ENCODE data around the gene MSH5. TPM values are rescaled to one million over a fixed set of nuclear protein-coding genes. Genes with fewer than 3 reads are reported as not detected.

Gene MSH5
- total RNA-seq (14.8 TPM), polyA plus RNA-seq (2.9 TPM)

DNA sequence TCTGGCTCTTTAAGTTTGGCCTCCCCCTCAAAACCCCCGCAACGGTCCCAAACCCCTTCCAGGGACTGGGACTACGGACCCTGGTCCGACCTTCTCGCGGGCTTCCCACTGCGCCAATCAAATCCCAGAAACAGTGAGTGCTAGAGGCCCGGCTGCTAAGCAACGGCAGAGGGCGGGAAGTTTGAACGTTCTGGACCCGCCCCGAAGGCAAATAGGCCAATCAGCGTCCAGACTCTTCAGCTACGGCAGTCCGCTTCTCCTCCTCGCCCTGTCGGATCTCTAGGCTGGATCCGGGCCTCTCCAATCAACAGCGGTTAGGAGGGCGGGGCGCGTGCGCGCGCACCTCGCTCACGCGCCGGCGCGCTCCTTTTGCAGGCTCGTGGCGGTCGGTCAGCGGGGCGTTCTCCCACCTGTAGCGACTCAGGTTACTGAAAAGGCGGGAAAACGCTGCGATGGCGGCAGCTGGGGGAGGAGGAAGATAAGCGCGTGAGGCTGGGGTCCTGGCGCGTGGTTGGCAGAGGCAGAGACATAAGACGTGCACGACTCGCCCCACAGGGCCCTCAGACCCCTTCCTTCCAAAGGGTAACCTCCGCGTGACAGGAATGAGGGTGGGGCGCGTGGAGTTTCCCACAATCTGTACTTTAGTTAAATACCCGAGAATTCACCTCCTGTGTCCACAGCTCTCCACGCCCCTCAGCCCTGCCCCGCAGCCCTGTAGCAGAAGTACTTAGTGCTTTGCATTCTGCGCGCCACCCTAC is at the start of gene MSH5:
Gene MSH5, plus strand, starts transcription at position 367 of the 758 bp plus-strand sequence. CDS start 462 bp downstream, outside the sequence.
- Histone ChIP-seq H3K27ac (ENCODE audit: low read depth) (peak within 1 kb of the TSS; percentile 14), H3K4me1 (ENCODE audit: insufficient read depth) (no peaks in the 10 kb centered on the region), H3K4me3 (ENCODE audit: low read depth, low read length) (peak within 1 kb of the TSS; percentile 40), H3K36me3 (ENCODE audit: insufficient read depth) (no peaks in the 10 kb centered on the region)
- peak; percentile 99 for DNase-seq (ENCODE audit: extremely low spot score)
- WGBS, result under 1% methylated on average over 58 of the region's 58 CpGs

DNA sequence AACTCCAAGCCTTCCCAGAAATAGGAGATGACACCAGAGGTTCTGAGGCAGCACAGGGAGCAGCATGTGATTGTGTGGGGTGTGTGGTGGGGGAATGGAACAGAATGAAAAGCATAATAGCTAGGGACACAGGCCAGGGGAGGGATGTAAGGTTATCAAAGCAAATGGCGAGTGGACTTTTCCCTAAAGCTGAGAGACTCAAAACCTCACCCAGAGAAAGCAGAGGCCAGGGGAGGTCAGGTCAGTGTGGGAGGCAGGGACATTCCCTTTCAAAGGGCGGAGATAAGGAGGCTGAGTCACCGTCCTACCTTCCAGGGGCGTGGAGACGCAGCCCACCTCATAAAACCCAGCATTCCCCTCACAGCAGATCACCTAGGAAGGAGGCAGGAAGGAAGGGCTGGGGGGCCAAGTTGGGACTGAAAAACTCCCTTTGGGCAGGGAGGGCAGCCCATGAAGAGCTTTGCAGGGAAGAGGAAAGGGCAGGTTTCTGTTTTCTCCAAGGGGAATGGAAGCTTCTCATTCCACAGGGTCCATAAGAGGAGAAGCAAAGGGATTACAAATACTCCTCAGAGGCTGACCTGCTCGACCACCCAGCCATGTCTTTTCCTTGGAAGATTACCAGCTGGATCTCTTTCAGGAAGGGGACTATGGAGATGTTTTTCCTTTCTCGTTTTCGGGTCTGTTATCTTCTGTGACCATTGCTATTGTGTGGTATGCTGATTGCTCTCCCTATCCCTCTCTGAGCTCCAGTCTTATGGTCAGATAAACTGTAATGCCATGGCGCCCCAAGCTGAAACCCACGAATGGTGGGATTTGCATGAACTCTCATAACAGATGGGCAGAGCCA is 49.4 kb upstream of the MSH5 start:
- Histone ChIP-seq H3K4me3 (ENCODE audit: low read depth, low read length) (no peak overlapping the region), H3K4me1 (ENCODE audit: insufficient read depth) (no peaks in the 10 kb centered on the region), H3K27ac (ENCODE audit: low read depth) (no peak overlapping the region), H3K36me3 (ENCODE audit: insufficient read depth) (peaks cover 5% of the 10 kb centered on the region)
- 70% methylated on average over 10 of the region's 10 CpGs for WGBS
- no peak for DNase-seq (ENCODE audit: extremely low spot score)

DNA sequence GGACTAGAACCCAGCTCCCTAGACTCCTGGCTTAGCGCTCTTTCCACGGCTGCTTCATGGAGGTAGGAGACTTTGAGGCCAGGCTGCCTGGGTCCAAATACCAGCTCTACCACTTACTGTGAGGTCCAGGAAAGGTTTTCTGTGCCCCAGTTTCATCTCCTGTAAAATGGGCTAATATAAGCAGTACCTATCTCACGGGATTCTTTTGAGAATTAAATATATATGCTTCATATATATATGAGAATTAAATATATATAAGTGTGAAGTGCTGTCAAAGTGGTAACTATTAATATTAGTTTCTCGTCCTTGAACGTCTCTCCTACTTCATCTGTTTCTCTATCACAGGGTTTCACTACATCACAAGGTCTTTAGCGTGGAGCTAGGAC is 48.7 kb upstream of the MSH5 start:
- Histone ChIP-seq H3K4me3 (ENCODE audit: low read depth, low read length) (no peak overlapping the region), H3K4me1 (ENCODE audit: insufficient read depth) (no peaks in the 10 kb centered on the region), H3K36me3 (ENCODE audit: insufficient read depth) (peaks cover 5% of the 10 kb centered on the region), H3K27ac (ENCODE audit: low read depth) (no peak overlapping the region)
- WGBS, result 90% methylated on average over 6 of the region's 6 CpGs
- DNase-seq (ENCODE audit: extremely low spot score), result no peak

DNA sequence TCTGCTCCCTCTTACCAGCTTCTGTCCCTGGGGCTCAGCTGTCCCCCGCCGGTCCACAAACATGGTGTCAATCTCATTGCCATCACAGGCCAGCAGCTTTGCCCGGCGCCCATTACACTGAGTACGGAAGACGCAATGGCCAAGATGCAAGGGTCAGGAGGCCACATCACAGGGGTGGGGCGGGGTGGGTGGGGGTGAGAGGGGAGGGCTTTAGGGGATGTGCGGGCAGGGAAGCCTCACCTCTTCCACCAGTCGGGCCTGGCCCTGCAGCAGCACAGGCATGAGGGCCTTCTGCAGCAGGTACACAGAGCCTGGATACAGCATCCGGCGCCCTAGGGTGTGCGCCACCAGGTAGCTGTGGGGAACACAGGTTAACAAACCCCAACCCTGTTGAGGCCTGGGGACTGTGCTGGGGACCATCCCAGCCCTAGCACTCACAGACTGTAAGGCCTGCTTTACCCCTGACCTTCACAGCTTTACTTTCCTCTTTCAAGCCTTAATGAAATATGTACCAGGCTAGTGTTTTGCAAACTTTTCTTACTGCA is 48.2 kb upstream of the MSH5 start:
- Histone ChIP-seq H3K27ac (ENCODE audit: low read depth) (no peak overlapping the region), H3K4me1 (ENCODE audit: insufficient read depth) (no peaks in the 10 kb centered on the region), H3K36me3 (ENCODE audit: insufficient read depth) (peaks cover 5% of the 10 kb centered on the region), H3K4me3 (ENCODE audit: low read depth, low read length) (no peak overlapping the region)
- 95% methylated on average over 12 of the region's 12 CpGs for WGBS
- no peak for DNase-seq (ENCODE audit: extremely low spot score)

DNA sequence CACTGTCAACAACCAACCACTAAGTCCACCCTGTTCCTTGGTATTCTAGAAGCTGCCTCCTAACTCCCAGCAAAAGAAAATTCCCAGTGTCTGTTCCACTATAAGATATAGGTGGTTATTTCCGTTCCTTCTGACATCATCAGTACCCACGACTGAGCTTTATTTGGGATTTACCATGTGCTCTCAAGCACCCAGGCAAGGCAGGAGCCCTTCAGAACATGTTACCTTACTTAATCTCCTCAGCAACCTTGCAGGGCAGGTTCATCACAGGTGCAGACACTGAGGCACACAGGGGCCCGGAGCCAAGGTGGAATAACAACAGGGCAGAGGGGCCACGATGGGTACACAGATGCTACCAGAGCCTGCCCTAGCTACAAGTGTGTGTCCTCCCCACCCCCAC is 47.5 kb upstream of the MSH5 start:
- DNase-seq (ENCODE audit: extremely low spot score), result no peak
- H3K36me3 ChIP-seq (ENCODE audit: insufficient read depth), result peaks cover 5% of the 10 kb centered on the region
- H3K27ac ChIP-seq (ENCODE audit: low read depth), result no peak overlapping the region
- 82% methylated on average over 4 of the region's 4 CpGs for WGBS
- no peak overlapping the region for H3K4me3 ChIP-seq (ENCODE audit: low read depth, low read length)
- no peaks in the 10 kb centered on the region for H3K4me1 ChIP-seq (ENCODE audit: insufficient read depth)

DNA sequence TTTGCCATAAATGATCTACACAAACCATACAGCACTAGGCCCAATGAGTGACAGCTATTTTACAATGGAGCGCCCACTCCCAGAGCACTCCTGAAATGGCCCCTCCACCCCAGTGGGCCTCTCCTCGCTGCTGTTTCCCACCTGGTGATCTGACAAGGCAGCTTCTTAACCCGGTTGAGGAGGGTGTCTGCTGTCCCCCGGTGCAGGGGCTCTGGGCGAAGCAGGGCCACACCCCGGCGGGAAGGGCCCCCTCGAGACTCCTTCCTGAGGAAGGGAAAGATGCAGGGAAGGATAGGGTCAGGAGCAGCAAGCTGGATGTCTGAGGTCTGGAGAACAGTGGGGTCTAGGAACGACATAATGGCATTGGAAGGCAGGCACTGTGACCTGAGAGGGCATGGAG is 46.9 kb upstream of the MSH5 start:
- Histone ChIP-seq H3K27ac (ENCODE audit: low read depth) (no peak overlapping the region), H3K36me3 (ENCODE audit: insufficient read depth) (peaks cover 5% of the 10 kb centered on the region), H3K4me3 (ENCODE audit: low read depth, low read length) (no peak overlapping the region), H3K4me1 (ENCODE audit: insufficient read depth) (no peaks in the 10 kb centered on the region)
- no peak for DNase-seq (ENCODE audit: extremely low spot score)
- 89% methylated on average over 9 of the region's 9 CpGs for WGBS

DNA sequence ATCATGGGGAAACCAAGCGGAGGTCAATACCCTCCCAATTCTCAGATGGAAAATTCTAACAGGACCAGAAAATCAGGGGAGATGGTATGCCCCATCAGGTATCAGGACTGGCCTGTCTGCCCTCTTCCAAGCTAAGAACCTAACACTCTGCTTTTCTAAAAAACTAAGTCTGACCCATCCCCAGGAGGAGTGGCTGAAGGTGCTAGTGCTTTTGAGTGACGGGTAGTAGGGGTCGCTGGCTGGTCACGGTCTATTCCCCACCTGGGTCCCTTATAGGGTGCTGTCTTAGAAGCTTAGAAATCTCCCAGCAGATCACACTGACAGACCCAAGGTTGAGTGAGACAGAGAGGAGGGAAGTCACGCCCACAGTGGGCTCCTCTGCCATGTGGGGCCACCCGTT is 46.3 kb upstream of the MSH5 start:
- Histone ChIP-seq H3K4me1 (ENCODE audit: insufficient read depth) (no peaks in the 10 kb centered on the region), H3K36me3 (ENCODE audit: insufficient read depth) (peaks cover 5% of the 10 kb centered on the region)

DNA sequence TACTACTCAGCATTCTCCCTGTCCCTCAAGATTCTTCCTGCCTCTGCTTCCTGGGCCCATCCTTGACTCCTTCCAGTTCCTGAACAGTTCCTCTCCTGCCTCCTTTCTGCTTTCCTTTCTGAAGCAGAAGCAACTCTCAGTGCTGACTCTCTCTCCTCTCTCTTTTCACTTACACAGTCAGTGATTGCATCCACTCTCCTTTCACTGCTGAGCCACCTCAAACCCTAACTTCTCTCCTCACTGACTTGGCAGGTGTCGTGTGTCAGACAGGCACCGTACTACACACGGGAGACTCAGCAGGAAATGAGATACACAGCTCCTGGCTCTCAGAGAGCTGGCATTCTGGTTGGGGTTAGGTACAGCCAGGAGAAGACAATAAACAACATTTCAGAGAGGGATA is 42.2 kb upstream of the MSH5 start:
- H3K36me3 ChIP-seq (ENCODE audit: insufficient read depth), result no peaks in the 10 kb centered on the region
- DNase-seq (ENCODE audit: extremely low spot score), result no peak
- no peak overlapping the region for H3K4me3 ChIP-seq (ENCODE audit: low read depth, low read length)
- H3K4me1 ChIP-seq (ENCODE audit: insufficient read depth), result no peaks in the 10 kb centered on the region
- H3K27ac ChIP-seq (ENCODE audit: low read depth), result no peak overlapping the region
- 49% methylated on average over 3 of the region's 3 CpGs for WGBS

More for the DNA sequence above, 46.3 kb upstream of the MSH5 start:
- H3K27ac ChIP-seq (ENCODE audit: low read depth), result no peak overlapping the region
- 91% methylated on average over 6 of the region's 6 CpGs for WGBS
- DNase-seq (ENCODE audit: extremely low spot score), result no peak
- no peak overlapping the region for H3K4me3 ChIP-seq (ENCODE audit: low read depth, low read length)

DNA sequence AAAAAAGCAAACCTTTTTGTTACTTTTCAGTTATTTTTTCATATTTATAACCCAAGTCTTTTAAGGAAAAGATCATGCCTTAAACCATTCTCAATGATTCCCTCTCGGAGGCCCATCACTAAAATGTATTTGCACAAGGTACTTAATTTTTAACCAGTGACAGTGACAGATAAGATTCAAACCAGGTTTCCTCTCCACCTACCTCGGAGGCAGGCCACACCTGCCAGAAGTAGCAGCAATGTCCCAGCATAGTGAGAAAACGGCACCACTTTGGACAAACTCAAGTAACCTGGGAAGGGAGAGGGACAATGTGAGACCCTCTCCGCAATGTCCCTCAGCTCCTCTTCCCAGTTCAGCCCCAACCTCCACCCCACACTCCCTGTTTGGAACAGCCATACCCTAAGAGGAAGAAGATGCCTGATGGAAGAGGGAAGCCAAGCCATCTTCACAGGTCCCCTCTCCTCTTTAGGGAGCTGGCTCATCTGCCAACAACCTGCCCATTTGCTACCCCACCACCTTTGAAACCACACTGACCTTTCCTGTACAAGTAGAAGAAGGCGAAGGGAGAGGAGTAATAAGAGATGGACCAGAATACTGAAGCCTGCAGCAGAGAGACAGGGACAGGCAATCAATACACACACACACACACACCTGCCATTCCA is 38.9 kb upstream of the MSH5 start:
- Histone ChIP-seq H3K36me3 (ENCODE audit: insufficient read depth) (no peaks in the 10 kb centered on the region), H3K4me3 (ENCODE audit: low read depth, low read length) (no peak overlapping the region), H3K4me1 (ENCODE audit: insufficient read depth) (no peaks in the 10 kb centered on the region), H3K27ac (ENCODE audit: low read depth) (no peak overlapping the region)
- no peak for DNase-seq (ENCODE audit: extremely low spot score)
- WGBS, result 86% methylated on average over 5 of the region's 5 CpGs

DNA sequence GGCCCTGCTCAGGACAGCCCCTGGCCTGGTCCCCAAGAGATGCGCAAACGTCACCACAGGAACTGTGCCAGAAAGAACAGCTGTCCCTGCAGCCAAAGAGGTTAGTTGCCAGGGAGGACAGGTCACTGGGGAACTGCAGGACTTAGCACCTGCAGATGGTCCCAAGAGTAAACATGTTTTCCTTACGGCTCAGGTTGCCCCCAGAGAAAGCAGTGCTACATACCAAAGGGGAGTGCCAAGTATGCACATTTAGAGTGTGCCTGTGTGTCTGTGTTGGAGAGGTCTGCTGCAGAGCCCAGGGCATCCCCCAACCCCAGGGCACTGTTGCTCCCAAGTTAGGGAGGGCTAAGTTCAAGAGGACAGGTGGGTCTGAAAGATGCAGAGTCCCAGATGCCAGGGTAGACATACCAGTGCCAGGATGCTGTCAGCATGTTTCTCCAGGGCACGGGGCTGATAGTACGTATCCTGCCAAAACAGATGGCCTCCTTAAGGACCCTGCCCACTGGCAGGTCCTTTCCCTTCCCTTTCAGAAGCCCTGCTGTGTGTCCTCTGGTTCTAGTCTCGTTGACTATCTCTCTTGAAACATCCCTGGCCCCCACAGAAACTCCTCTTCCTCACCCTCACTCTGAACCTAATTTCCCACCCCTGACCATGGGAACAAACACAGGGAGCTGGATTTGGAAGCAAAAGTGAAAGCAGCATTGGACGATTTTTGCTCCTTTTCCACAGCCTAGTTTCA is 38.0 kb upstream of the MSH5 start:
- no peaks in the 10 kb centered on the region for H3K36me3 ChIP-seq (ENCODE audit: insufficient read depth)
- no peak overlapping the region for H3K27ac ChIP-seq (ENCODE audit: low read depth)
- DNase-seq (ENCODE audit: extremely low spot score), result no peak
- no peaks in the 10 kb centered on the region for H3K4me1 ChIP-seq (ENCODE audit: insufficient read depth)
- WGBS, result 23% methylated on average over 7 of the region's 7 CpGs
- peak overlapping the region; percentile 70 for H3K4me3 ChIP-seq (ENCODE audit: low read depth, low read length)

DNA sequence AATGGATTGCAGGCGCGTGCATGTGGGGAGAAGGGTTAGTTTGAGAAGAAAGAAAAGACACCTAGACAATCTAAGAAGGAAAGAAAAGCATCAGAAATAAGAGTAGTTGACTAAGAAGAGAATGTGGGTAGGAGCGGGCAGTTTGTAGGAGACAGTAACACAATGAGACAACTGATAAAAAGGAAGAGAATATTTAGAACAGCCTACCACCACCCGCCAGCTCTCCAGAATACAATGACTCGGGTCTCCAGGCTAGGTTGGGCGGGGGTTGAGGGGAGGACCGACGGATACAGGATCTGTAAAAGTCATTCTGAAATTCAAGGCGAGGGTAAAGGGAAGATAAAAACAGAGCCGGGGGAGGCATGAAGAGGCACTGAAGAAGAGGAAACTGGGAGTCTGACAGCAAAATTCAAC is 37.4 kb upstream of the MSH5 start:
- no peaks in the 10 kb centered on the region for H3K36me3 ChIP-seq (ENCODE audit: insufficient read depth)
- peak overlapping the region; percentile 97 for H3K27ac ChIP-seq (ENCODE audit: low read depth)
- no peak for DNase-seq (ENCODE audit: extremely low spot score)
- under 1% methylated on average over 10 of the region's 10 CpGs for WGBS
- H3K4me1 ChIP-seq (ENCODE audit: insufficient read depth), result no peaks in the 10 kb centered on the region
- H3K4me3 ChIP-seq (ENCODE audit: low read depth, low read length), result peak overlapping the region; percentile 70

DNA sequence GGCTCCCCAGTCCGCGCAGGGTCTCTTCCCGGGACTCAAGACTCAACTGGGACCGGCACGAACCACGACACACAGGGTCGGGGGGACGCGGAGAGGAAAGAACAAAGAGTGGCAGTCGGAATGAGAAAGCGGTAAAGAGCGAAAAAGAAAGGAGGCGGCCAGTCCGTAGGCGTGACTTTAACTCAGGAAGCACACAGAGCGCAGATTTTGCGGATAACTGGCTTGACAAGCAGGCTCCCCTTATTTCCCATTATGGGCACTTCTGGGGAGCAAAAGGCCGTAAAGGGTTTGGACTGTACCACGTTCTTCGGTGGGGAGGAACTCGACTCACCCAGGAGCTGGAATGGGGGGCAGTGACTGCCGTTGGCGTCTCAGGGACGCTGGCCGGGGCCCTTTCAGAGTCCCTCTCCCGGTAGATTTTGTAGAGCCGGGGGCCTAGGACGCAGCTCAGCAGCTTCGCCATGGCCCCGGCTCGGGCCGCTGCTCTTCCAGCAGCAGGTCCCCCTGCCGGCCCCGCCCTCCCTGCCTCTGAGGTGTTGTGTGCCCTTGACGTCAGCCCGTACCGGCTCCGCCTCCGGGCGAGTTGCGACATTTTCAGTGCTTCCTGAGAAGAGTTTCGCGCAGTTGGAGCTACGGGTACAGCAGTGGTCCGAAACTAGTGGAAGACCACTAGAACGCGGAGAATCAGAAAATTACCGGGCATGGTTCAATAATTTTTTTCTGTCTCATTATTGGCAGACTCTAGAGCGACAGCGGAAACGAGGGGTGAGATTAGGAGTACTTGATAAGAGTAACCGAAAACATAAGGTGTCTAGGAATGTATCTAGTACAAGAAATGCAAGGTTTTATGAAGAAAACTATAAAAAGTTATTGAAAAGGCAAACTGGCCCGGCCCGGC is 36.7 kb upstream of the MSH5 start, which contains the start of gene ABHD16A:
Gene ABHD16A, minus strand, starts transcription at position 506 of the 898 bp plus-strand sequence. Its CDS starts 43 bp downstream, at position 463.
- under 1% methylated on average over 54 of the region's 54 CpGs for WGBS
- DNase-seq (ENCODE audit: extremely low spot score), result peak; percentile 97
- Histone ChIP-seq H3K36me3 (ENCODE audit: insufficient read depth) (no peaks in the 10 kb centered on the region), H3K27ac (ENCODE audit: low read depth) (peak within 1 kb of the TSS; percentile 97), H3K4me3 (ENCODE audit: low read depth, low read length) (peak within 1 kb of the TSS; percentile 70), H3K4me1 (ENCODE audit: insufficient read depth) (no peaks in the 10 kb centered on the region)

All from urinary bladder (tissue), 4 donors.